ENCODE measurements around the gene ONECUT1.

GRCh38 chr15:52798529-52799101 lies 8.5 kb upstream of the ONECUT1 start:
- no peak for TF ChIP-seq CTCF (IDR thresholded peaks at IDR 0.05)
- no peak for TF ChIP-seq EP300 (IDR thresholded peaks at IDR 0.05)
- TF ChIP-seq POLR2AphosphoS5 (IDR thresholded peaks at IDR 0.05): no peak

All from suprapubic skin (tissue), 4 donors.